Caco-2 (cell line): Measurements from ENCODE around the gene ZNF208. TPM values are rescaled to one million over a fixed set of nuclear protein-coding genes. Genes with fewer than 3 reads are reported as not detected.

Experiments used
- BruUV-seq: library from RNA; stranded (reverse); fragments of 400-500 nt; replicated peaks from 2 replicates; lab custom pipeline; 2021; lab: Mats Ljungman, UMichigan
- CTCF ChIA-PET: fragments of 300-600 bp; sonication (Branson Sonifier 250); formaldehyde crosslinking; loops from one replicate; lab custom pipeline; 2022; ENCODE audit warnings: antibody characterized with exemption; lab: Charles Lee
- POLR2A ChIA-PET: fragments of 300-600 bp; sonication (Branson Sonifier 250); formaldehyde crosslinking; loops from one replicate; lab custom pipeline; 2022; ENCODE audit warnings: antibody characterized with exemption; lab: Charles Lee
- DNase-seq, 2 experiments: peaks; one replicate each; pipeline versions ENCODE4 v3.0.0 to v3.0.0-alpha.2; 2020 to 2022
- H3K27me3 ChIP-seq: replicated peaks from 2 replicates; pipeline ENCODE4 v1.6.0; 2011; ENCODE audit warnings: low read length; ENCODE audit not compliant: control insufficient read depth, insufficient read depth
- H3K36me3 ChIP-seq: 2 replicates; pipeline ENCODE4 v1.5.1; 2011; ENCODE audit warnings: low read length; ENCODE audit not compliant: control insufficient read depth, insufficient read depth
- H3K4me1 ChIP-seq: fragments of 250-450 bp; sonication (Bioruptor Pico); 2 replicates; pipeline ENCODE4 v1.5.1; 2020; ENCODE audit warnings: mild to moderate bottlenecking
- H3K4me3 ChIP-seq: 2 replicates; pipeline ENCODE4 v1.5.1; 2011; ENCODE audit warnings: low read depth, mild to moderate bottlenecking, control low read depth, low read length
- H3K9me3 ChIP-seq: fragments of 250-450 bp; sonication (Bioruptor Pico); 2 replicates; pipeline ENCODE4 v1.5.1; 2020; ENCODE audit warnings: mild to moderate bottlenecking, moderate library complexity
- H3K27ac Mint-ChIP-seq: one replicate; pipeline ENCODE4 v1.8.0; 2022; ENCODE audit warnings: mixed read lengths; ENCODE audit not compliant: unreplicated experiment
- H3K27me3 Mint-ChIP-seq: one replicate; pipeline ENCODE4 v1.8.0; 2022; ENCODE audit warnings: mixed read lengths; ENCODE audit not compliant: insufficient read depth, unreplicated experiment
- H3K36me3 Mint-ChIP-seq: one replicate; pipeline ENCODE4 v1.8.0; 2022; ENCODE audit warnings: mild to moderate bottlenecking, mixed read lengths; ENCODE audit not compliant: insufficient read depth, unreplicated experiment
- H3K4me1 Mint-ChIP-seq: one replicate; pipeline ENCODE4 v1.8.0; 2022; ENCODE audit warnings: low read depth, mixed read lengths; ENCODE audit not compliant: unreplicated experiment
- H3K4me3 Mint-ChIP-seq: one replicate; pipeline ENCODE4 v1.8.0; 2022; ENCODE audit warnings: mild to moderate bottlenecking, moderate library complexity, mixed read lengths; ENCODE audit not compliant: unreplicated experiment
- H3K9me3 Mint-ChIP-seq: one replicate; pipeline ENCODE4 v1.8.0; 2022; ENCODE audit warnings: mixed read lengths; ENCODE audit not compliant: unreplicated experiment
- intact Hi-C: fragments of 100-400 bp; cut with micrococcal nuclease; formaldehyde crosslinking; loops from one replicate; pipeline ENCODE4 v1.10.0; 2022; ENCODE audit not compliant: unreplicated experiment
- total RNA-seq: library from RNA; stranded (reverse); gene quantifications from 2 replicates; pipeline ENCODE4 v1.2.3, GENCODE V29; 2022
- TF ChIP-seq, protein P1 (sequence below), 2 experiments: fragments of 200-600 bp in 1 of 2; IDR thresholded peaks; 1 replicate in 1 of 2; 2 replicates in 1 of 2; pipeline versions ENCODE4 v1.5.1 to v1.8.0; 2011 to 2022; ENCODE audit warnings: antibody characterized with exemption in 1 of 2, control low read depth in 1 of 2, inconsistent platforms in 1 of 2, low read depth in 1 of 2, low read length in 1 of 2, mild to moderate bottlenecking in 1 of 2, moderate library complexity in 1 of 2; ENCODE audit not compliant: insufficient read depth in 1 of 2, severe bottlenecking in 1 of 2, unreplicated experiment in 1 of 2

The ZNF208 gene
- total RNA-seq, 1 experiment from 2014 or later, result not detected

DNA sequence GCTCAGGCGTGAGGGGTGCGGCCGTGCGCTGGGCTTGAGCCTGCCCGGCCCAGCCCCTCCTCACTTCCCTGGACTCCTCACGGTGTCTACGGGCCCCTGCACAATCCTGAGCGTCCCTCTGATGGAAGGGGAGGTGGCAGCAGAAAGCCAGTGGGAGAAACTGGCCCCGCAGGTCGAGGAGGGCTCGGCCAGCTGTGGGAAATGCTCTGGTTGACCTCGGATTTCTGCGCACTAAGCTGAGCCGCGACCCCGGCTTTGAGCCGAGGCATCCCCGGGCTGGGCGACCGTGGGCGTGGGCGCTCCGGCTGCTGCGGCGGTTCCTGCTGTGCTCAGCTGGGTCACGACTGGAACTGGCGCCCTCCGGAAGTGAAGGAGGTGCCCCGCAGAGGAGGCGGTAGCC is 70.1 kb downstream of the ZNF208 start:
- Histone ChIP-seq H3K27me3 (no peaks in the 10 kb centered on the region), H3K4me3 (no peak overlapping the region), H3K4me1 (no peaks in the 10 kb centered on the region), H3K9me3 (no peaks in the 10 kb centered on the region), H3K36me3 (no peaks in the 10 kb centered on the region)
- H3K36me3 Mint-ChIP-seq, result no peaks in the 10 kb centered on the region
- H3K27ac Mint-ChIP-seq, result no peak overlapping the region
- DNase-seq, result no peak
- intact Hi-C loops, result no loop called here
- H3K9me3 Mint-ChIP-seq, result no peaks in the 10 kb centered on the region
- BruUV-seq, result no TSS peak
- ChIA-PET POLR2A (no interaction called here), CTCF (no interaction called here)
- TF ChIP-seq, protein P1, sequence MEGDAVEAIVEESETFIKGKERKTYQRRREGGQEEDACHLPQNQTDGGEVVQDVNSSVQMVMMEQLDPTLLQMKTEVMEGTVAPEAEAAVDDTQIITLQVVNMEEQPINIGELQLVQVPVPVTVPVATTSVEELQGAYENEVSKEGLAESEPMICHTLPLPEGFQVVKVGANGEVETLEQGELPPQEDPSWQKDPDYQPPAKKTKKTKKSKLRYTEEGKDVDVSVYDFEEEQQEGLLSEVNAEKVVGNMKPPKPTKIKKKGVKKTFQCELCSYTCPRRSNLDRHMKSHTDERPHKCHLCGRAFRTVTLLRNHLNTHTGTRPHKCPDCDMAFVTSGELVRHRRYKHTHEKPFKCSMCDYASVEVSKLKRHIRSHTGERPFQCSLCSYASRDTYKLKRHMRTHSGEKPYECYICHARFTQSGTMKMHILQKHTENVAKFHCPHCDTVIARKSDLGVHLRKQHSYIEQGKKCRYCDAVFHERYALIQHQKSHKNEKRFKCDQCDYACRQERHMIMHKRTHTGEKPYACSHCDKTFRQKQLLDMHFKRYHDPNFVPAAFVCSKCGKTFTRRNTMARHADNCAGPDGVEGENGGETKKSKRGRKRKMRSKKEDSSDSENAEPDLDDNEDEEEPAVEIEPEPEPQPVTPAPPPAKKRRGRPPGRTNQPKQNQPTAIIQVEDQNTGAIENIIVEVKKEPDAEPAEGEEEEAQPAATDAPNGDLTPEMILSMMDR (IDR thresholded peaks at IDR 0.05; ENCODE audit: insufficient read depth in 1 of 2, low read depth in 1 of 2, low read length in 1 of 2, severe bottlenecking in 1 of 2, unreplicated experiment in 1 of 2), result no peak
- H3K4me3 Mint-ChIP-seq, result no peak overlapping the region
- no peaks in the 10 kb centered on the region for H3K27me3 Mint-ChIP-seq
- H3K4me1 Mint-ChIP-seq, result no peaks in the 10 kb centered on the region

GRCh38 chr19:21934593-21934992 is 76.2 kb downstream of the ZNF208 start:
- intact Hi-C loops, result no loop called here
- Mint-ChIP-seq H3K9me3 (no peaks in the 10 kb centered on the region), H3K4me3 (no peak overlapping the region), H3K4me1 (no peaks in the 10 kb centered on the region), H3K27me3 (no peaks in the 10 kb centered on the region), H3K36me3 (no peaks in the 10 kb centered on the region), H3K27ac (no peak overlapping the region)
- TF ChIP-seq, protein P1 (IDR thresholded peaks at IDR 0.05; ENCODE audit: insufficient read depth in 1 of 2, low read depth in 1 of 2, low read length in 1 of 2, severe bottlenecking in 1 of 2, unreplicated experiment in 1 of 2), result no peak
- no peak for DNase-seq
- Histone ChIP-seq H3K4me1 (no peaks in the 10 kb centered on the region), H3K4me3 (no peak overlapping the region), H3K27me3 (no peaks in the 10 kb centered on the region), H3K36me3 (no peaks in the 10 kb centered on the region), H3K9me3 (no peaks in the 10 kb centered on the region)
- POLR2A ChIA-PET, result no interaction called here
- no TSS peak for BruUV-seq
- CTCF ChIA-PET, result no interaction called here

GRCh38 chr19:21934131-21934530 is 76.6 kb downstream of the ZNF208 start:
- no TSS peak for BruUV-seq
- Mint-ChIP-seq H3K36me3 (no peaks in the 10 kb centered on the region), H3K4me1 (no peaks in the 10 kb centered on the region), H3K27me3 (no peaks in the 10 kb centered on the region), H3K9me3 (peaks cover under 1% of the 10 kb centered on the region), H3K27ac (no peak overlapping the region), H3K4me3 (no peak overlapping the region)
- intact Hi-C loops, result no loop called here
- TF ChIP-seq, protein P1 (IDR thresholded peaks at IDR 0.05; ENCODE audit: insufficient read depth in 1 of 2, low read depth in 1 of 2, low read length in 1 of 2, severe bottlenecking in 1 of 2, unreplicated experiment in 1 of 2), result no peak
- POLR2A ChIA-PET, result no interaction called here
- Histone ChIP-seq H3K36me3 (no peaks in the 10 kb centered on the region), H3K4me1 (no peaks in the 10 kb centered on the region), H3K9me3 (no peaks in the 10 kb centered on the region), H3K4me3 (no peak overlapping the region), H3K27me3 (no peaks in the 10 kb centered on the region)
- no peak for DNase-seq
- CTCF ChIA-PET, result no interaction called here
